HG03432 (cell line): ENCODE data around the gene FGD6.
"Not testable (repeated sequence)": the region's sequence is repeated elsewhere in the genome, so short reads cannot be mapped to it uniquely, and the experiment has no call there.

Experiments
- ATAC-seq: cut with Tn5 transposase; IDR thresholded peaks from one replicate; pipeline ENCODE4 v1.9.1; 2021; ENCODE audit warnings: mild to moderate bottlenecking, moderate library complexity; ENCODE audit not compliant: unreplicated experiment

Gene FGD6

DNA sequence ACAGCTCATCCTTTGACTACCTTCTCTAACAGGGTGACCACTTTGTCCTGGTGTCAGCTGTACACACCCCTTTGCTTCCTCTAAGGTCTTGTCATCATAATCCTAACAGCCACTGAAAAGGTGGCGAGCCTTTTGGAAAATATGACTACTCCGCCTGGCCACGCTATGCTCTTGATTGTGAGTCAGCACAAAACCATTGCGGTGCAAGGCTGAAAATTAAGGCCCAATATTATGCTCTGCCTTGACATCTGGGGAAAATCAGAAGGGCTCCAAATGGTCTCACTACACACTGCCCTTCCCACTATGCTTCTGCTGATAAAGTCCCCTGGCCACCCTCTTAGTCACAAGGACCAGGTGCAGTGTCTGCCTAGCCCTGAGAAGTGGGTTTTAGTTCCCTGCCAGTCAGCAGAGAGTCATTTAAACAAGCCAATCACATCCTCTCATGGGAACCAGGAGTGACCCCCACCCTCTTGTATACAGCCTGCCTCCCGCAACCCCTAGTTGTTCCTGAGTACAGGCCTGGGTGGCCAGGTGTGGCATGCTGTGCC lies 34.3 kb downstream of the FGD6 start:
- ATAC-seq: no peak

DNA sequence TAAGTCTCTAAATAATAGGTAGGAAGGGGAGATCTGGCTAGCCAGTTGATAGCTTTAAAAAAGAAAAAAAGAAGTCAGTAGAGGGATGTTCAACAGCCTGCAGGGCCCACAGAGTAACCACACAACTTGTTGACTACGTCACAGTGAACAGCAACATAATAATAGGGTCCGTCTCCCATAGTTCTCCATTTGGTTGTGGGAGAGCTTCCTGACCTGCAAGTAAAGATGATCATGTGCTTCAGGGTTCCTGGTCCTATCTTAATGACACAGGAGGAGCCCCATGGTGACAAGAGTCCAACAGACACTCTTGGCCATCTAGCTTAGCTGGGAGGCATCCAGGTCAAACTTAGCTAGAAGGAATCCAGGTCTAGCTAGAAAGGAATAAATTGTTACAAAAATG lies 36.2 kb downstream of the FGD6 start:
- ATAC-seq: no peak

DNA sequence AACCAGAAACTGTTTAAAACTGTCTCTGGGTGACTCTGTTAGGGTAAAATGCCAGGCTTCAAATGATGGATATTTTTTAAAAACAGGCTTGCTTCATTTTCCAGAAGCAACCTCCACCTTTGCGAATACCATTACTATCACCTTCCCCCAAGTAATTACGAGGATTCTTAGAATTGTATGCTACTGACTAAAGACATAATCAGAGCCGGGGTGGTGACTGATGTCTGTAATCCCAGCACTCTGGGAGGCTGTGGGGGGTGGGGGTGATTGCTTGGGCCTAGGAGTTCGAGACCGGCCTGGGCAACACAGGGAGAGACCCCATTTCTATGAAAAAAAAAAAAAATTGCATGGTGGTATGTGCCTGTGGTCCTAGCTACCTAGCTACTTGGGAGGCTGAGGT lies 38.3 kb downstream of the FGD6 start:
- ATAC-seq: no peak

DNA sequence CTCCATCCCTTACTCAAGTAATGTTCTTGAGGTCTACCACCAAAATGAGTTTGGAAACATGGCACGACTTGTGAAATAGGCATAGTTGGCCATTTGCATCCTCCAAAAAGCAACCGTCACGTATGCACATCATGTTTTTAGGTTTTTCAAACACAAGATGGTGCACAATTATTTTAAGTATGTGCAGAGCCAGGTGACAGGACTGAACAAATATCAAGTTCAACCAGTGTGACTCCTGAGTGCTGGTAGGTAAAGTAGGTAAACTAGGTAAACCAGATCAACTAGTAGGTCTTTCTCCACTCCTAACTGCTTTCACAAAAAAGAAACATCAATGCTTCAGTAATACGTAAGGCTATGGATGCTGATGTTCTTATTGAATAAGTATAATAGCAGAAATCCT lies 39.1 kb downstream of the FGD6 start:
- ATAC-seq: no peak

DNA sequence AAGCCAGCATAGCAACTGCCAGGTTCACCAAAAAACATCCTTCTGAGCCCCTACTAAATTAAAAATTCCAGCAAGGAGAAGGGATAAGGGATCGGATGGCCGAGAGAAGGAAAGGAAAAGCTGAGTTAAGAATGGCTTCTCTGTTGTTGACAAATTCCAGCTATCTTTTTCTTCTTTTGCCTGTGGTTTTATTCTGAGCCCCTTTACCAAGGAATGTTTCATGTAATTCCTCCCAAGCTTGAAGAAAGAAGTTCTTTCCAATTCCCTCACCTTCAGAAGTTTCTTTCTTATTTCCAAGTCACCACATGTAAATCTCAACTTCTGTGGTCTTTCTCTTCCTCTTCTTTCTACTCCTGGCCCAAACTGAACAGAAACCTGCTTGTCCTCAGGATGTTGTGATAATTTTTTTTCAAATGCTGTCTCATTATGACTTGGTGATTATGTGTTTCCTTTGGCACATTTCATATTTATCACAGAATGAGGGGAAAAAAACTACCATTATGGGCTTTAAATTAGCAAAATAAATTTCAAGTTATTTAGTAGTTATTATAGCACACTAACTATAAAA lies 40.0 kb downstream of the FGD6 start:
- no peak for ATAC-seq

DNA sequence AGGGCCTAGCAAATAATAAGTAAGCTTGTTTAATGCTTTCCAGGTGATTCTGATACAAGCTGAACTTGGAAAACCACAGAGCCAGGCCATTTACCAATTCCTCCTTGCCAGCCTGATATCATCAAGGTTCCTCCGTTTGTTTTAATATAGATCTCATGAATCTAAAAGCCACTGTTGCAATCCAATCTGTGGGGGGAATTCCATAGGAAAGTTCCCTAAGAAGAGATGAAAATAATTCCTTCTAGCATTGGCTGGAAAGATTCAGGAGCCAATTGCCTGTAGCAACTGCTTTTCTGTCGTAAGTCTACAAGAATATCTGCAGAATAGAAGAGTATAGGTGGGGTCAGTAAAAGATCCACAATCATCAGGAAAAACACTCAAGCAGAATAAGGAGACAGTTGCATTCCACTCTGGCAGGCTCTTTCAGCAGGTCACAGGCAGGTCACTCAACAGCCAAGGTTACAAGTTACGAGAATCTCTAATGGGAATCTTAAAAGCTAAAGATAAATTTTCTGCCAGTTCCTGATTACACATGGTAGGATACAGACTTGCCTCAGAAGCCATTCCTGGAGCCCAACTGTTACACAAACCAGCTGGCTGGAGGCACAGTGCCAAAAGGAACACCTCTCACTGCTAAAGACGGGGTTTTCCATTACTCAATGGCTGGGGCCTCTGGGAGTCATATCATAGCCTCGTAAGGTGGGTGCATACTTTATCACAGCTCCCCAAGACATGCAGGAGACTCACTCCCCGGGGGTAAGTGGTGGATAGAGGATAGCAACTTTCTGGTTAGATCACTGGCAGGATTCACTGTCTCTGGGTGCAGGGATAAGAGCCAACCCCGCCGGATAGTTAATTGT lies 43.6 kb downstream of the FGD6 start:
- no peak for ATAC-seq

DNA sequence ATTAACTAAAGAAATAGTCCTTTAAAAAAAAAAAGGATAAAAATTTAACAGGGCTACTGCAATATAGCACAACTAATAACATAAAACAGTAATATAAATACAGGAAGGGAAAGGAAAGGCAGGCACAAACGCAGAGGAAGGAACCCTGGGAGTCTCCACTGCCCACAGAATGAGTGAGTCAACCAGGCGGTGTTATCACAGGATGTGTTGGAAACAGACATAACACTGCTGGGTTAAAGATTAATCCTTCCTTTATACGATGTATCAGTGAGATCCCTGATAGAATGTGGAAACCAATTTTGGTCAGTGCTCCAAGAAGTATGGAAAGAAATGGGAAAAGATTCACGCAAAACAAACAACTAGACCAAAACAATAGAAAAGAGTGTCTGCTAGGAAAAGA lies 47.9 kb downstream of the FGD6 start:
- ATAC-seq: no peak

DNA sequence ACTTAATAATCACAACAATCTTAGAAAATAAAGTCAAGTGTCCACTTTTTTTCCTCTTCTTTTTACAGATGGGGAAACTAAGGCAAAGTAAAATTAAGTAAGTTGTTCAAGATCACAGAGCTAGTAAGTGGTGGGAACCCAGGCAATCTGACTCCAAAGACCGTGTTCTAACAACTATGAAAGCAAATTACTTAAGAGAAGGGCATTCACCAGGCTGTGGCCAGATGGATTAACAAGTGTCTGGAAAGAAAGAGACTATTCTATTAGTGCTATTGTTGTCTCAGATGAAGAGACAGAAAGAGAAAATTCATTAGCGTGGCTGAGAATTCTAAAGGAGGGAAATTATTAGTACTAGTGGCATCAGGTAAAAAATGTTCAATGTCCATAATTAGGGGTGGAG lies 48.5 kb downstream of the FGD6 start:
- no peak for ATAC-seq

DNA sequence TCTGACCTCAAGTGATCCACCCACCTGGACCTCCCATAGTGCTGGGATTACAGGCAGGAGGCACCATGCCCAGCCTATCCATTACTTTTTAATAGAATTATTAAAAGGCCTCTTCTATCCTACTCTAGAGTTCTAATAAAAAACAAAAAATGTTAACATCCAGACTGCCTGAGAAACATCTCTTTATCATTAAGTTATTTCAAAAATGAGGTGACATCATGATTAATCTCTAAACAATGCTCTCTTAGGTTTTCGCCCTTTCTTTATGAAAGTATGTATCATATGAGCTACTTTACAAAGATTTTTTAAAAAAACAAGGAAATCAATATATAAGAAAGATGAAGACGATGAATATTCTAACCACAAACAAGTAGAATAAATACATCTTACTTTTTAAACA lies 52.6 kb downstream of the FGD6 start:
- ATAC-seq: no peak

DNA sequence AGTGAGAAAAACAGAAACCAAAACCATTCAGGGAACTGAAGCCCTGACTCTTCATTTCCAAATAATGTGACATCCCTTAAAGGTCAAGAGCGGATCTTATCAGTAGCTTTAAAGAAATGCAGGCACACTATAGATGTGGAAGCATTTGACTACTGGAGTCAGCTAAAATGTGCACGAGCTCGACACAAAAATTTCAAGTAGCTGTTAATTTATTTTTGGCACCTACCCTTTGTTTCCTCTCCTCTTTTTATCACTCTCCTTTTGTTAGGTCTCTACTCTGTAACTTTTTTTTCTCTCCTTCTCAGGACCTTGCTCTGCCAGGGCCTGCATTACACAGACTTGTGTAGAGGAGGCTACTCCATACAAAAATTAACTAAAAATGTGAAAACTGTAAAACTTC lies 58.3 kb downstream of the FGD6 start:
- ATAC-seq: no peak

DNA sequence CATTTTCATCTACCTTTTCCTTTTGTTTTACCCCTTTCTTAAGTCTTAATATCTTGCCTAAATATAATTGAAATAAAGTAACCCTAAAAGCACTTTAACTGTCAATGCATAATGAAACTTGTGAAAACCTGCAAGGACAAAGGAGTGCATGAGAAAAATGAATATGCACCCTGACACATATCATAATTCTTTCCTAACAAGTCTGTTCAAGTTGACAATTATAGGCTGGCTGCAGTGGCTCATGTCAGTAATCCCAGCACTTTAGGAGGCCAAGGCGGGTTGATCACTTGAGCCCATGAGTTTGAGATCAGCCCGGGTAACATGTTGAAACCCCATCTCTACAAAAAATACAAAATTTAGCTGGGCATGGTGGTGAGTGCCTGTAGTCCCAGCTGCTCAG lies 65.4 kb downstream of the FGD6 start:
- ATAC-seq: no peak

DNA sequence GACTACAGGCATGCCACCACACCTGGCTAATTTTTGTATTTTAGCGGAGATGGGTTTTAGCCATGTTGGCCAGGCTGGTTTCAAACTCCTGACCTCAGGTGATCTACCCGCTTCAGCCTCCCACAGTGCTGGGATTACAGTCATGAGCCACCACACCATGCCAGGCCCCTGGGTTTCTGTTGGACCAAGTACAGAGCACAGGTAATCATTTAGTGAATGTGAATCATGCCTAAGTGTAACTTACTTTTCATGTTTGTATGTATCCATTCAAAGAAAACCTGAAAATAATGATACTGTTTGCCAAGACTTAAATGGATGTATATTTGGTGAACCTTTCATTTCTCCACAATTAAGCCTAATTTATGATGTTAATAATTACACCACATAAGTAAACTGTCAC lies 65.9 kb downstream of the FGD6 start:
- ATAC-seq: no peak

DNA sequence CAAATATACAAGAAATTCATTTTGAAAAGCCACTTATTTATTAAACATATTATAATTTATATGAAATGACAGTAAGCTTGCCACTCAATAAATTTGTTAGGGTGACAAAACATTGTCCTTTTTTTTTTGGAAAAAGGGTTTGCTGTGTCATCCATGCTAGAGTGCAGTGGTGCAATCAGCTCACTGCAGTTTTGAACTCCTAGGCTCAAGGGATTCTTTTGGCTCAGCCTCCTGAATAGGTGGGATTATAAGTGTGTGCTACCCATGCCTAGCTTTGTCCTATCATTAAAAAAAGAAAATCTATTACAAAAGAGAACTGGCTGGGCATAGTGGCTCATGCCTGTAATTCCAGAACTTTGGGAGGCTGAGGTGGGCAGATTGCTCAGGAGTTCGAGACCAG lies 66.8 kb downstream of the FGD6 start:
- ATAC-seq: no peak

DNA sequence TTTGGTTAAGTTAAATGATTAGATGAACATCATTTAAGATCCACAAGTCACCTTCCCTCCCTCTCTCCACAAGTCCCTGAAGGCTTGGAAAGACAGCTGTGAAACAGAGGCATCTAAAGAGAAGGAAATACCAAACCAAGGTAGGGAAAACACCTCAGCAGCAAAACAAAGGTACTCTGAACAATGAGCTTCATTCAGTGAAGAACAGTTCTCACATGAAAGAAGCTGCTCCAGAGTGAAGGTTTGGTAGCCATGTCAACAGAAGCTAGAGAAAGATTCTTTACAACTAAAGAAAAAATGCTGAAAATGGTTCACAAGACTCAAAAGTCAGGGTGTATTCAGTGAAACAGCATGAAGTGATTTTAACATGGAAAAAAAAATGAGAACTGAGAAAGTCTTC lies 69.4 kb downstream of the FGD6 start:
- ATAC-seq: no peak

DNA sequence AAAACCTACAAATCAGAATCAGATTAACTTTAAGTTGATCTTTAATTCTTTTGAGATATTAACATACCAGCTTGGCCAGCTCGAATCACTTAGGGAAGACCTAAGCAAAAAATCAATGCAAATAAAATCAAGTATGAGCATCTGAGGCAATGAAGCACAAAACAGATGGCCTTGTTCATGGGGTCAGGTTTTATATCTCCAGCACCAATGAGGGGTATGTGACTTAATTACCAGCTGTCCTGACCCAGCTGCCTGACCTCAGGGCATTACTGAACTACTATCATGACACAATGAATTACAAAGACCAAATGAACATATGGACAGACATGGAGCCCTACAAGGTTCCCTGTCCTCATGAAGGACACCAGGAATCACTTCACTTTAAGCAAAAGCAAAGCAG lies 70.5 kb downstream of the FGD6 start:
- no peak for ATAC-seq

DNA sequence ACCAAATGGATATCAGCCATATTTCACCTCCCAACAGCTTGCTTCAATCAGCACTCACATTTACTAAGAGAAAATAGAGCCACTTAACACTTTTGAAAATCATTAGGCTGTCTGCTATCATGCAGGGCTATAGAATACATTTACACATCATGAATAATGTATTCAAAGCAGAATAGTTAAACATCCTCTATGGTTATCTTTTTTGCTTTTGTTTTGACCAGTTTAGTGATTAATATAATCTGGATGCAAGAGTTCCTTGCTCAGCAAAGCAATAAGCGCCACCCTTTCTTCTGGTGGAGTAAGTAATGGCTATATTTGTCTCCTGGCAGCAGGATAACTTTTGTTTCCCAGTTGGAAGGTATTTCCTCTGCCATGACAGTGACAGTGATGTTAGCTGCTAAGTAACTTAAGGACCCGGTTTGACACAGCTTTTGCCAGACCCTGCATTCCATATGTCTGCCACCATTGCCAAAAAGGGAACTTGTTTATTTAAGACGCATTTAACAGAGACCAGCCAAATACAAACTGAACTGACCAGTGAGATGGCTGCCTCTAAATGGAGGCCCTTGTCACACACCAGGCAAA lies 73.6 kb downstream of the FGD6 start:
- no peak for ATAC-seq

DNA sequence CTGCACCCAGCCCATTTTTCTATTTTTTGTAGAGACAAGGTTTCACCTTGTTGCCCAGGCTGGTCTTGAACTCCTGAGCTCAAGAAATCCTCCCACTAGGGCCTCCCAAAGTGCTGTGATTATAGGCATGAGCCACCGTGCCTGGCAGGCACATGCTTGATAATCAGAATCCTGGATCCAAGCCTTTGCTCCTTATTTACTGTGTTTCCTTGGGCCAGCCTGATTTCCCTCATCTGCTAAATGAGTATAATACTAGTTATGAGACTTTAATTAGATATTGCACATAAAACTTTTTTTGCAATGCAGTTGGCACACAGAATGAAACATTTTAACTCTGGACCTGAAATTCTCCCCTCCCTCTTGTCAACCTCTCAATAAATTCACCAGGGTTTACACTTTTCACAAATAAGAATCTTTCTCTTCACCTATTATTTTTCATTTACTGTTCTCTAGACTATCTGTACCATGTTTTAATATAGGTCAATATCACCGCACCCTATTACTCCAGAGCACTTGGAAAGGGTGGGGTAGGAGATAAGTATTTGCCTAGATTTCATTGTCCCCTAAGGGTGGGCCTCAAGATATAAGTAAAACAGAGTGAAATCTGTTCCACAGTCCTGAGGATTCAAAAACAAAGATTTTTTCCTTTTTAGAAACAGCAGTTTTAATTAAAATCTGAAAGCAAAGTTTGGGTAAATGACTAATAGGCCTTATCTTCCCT lies 74.7 kb downstream of the FGD6 start:
- no peak for ATAC-seq

DNA sequence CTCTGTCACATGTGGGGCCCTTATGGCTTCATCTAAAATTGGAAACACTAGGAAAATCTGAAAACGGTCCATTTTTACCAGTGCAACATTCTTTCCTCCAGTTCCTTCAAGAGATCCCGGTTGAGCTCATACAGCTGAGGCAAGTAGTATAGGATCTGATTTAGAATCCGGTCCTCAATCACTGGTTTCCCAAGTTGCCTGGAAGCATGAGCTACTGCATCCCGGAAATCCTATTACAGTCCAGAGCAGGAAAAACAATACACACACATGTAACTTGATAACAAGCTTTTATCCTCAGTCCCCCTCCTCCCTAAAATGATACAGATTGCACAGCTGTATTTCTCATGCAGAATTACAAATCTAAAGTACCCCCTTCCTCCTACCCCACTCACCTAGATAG lies 76.0 kb downstream of the FGD6 start:
- no peak for ATAC-seq

DNA sequence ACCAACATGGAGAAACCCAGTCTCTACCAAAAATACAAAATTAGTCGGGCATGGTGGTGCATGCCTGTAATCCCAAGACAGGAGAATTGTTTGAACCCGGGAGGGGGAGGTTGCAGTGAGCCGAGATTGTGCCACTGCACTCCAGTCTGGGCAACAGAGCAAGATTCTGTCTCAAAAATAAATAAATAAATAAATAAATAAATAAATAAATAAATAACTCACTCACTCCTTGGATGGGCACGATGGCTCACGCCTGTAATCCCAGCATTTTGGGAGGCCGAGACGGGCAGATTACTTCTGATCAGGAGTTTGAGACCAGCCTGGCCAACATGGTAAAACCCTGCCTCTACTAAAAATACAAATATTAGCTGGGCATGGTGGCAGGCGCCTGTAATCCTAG lies 79.2 kb downstream of the FGD6 start:
- ATAC-seq: not testable (repeated sequence)

DNA sequence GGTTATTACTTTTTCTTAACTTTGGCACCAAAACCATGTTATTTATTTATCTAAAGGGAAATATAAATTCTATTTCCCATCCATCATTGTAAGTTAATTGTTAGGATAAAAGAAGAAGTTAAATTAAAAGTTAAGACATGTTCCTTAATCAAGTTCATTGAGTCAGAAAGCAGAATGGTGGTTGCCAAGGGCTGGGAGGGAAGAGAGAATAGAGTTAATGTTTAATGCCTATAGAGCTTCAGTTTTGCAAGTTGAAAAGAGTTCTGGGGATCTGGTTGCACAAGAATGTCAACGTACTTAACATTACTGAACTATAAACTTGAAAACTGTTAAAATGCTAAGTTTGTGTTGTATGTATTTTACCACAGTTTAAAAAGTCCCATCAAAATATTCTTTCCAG lies 80.7 kb downstream of the FGD6 start:
- no peak for ATAC-seq

DNA sequence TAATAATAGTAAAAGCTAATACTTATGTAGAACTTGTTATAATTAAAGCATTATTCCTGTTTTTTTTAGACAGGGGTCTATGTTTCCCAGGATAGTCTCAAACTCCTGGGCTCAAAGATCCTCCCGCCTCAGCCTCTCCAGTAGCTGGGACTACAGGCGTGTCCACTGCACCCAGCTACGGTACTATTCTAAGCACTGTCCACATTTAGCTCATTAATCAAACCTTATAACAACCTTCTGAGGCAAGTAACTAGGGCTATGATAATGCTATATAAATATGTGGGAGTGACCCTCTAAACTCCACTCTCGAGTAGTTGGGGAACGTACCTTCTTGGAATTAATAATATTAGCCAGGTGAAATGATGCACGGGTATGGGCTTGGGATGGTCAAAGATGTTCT lies 83.2 kb downstream of the FGD6 start:
- no peak for ATAC-seq
